ENCODE measurements around the gene TARS3.
"Not testable (repeated sequence)": the region's sequence is repeated elsewhere in the genome, so short reads cannot be mapped to it uniquely, and the experiment has no call there.

Gene TARS3

DNA sequence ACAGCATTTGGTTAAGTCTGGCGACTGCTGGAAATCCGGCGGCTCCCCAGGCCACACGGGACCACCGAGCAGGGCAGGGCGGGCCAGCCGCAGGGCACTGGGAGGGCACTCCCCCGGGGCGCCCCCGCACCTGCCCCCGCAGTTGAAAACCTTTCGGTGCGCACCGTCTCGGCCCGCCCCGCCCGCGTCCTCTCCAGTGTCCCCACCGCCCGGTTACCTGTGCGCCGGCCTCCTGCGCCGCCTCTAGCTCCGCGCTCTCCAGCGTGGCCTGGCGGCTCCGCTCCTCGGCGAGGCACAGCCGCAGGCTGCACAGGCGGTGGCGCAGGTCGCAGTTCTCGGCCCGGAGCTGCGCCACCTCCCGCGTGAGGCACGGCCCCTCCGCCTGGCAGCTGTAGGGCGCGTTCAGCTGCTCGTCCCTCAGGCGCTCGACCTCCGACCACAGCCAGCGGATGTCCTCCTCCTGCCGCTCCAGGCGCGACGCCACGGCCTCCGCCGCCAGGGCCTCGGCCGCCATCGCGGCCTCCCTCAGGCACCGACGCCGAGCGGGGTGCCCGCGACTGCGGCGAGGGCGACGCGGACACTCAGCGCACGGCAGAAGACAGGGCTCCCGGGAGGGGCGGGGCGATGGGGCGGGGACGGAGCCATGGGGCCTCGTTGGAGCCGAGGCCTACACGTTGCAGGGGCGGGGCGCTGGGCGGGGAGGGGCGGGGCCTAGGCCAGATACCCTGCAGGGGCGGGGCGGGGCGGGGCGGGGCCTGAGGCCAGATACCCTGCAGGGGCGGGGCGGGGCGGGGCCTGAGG is at the start of gene TARS3:
TARS3 (minus strand) TSS at position 600 of the 801 bp plus-strand sequence; CDS start at position 514, 86 bp downstream.
- Histone ChIP-seq H3K27me3 (ENCODE audit: insufficient read depth, low read length) (no peaks in the 10 kb centered on the region), H3K27ac (ENCODE audit: low read depth, low read length) (peak within 1 kb of the TSS; percentile 40; the same call in 1 of the 2 replicates), H3K79me2 (ENCODE audit: control insufficient read depth, insufficient read depth, low read length, unreplicated experiment) (no peaks in the 10 kb centered on the region), H3K4me1 (ENCODE audit: control insufficient read depth, insufficient read depth, low read length, unreplicated experiment) (no peaks in the 10 kb centered on the region), H2AFZ (ENCODE audit: low read length, unreplicated experiment) (peak within 1 kb of the TSS; percentile 26), H3K36me3 (ENCODE audit: insufficient read depth, low read length) (peaks cover 13% of the 10 kb centered on the region), H3K4me3 (ENCODE audit: low read depth, low read length) (peak within 1 kb of the TSS; percentile 96)

GRCh38 chr15:101773496-101774100 is 49.3 kb upstream of the TARS3 start:
- Histone ChIP-seq H3K4me3 (ENCODE audit: low read depth, low read length) (no peak overlapping the region), H3K4me1 (ENCODE audit: control insufficient read depth, insufficient read depth, low read length, unreplicated experiment) (no peaks in the 10 kb centered on the region), H2AFZ (ENCODE audit: low read length, unreplicated experiment) (no peak overlapping the region), H3K36me3 (ENCODE audit: insufficient read depth, low read length) (no peaks in the 10 kb centered on the region), H3K79me2 (ENCODE audit: control insufficient read depth, insufficient read depth, low read length, unreplicated experiment) (no peaks in the 10 kb centered on the region), H3K27ac (ENCODE audit: low read depth, low read length) (no peak overlapping the region), H3K27me3 (ENCODE audit: insufficient read depth, low read length) (no peaks in the 10 kb centered on the region)

DNA sequence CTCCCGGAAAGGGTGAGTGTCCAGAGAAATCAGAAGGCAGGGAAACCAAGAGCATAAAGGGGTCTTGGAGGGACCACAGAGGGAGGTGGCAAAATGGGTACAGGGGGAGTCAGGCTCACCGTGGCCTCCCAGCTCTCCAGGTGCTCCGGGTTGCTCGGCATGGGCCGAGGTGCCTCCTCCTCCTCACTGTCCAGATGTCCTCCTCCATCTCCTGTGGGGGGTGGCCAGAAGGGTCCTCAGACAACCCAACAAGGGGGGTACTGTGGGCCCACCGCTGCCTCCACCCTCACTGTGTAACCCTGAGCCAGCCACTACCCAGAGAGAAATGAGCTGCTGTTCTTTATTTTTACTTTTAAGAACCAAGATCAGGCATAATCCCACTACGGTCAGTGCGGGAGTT is 48.6 kb upstream of the TARS3 start:
- Histone ChIP-seq H3K4me1 (ENCODE audit: control insufficient read depth, insufficient read depth, low read length, unreplicated experiment) (no peaks in the 10 kb centered on the region), H3K27ac (ENCODE audit: low read depth, low read length) (no peak overlapping the region), H3K79me2 (ENCODE audit: control insufficient read depth, insufficient read depth, low read length, unreplicated experiment) (no peaks in the 10 kb centered on the region), H3K36me3 (ENCODE audit: insufficient read depth, low read length) (no peaks in the 10 kb centered on the region), H3K27me3 (ENCODE audit: insufficient read depth, low read length) (no peaks in the 10 kb centered on the region), H3K4me3 (ENCODE audit: low read depth, low read length) (no peak overlapping the region), H2AFZ (ENCODE audit: low read length, unreplicated experiment) (no peak overlapping the region)

DNA sequence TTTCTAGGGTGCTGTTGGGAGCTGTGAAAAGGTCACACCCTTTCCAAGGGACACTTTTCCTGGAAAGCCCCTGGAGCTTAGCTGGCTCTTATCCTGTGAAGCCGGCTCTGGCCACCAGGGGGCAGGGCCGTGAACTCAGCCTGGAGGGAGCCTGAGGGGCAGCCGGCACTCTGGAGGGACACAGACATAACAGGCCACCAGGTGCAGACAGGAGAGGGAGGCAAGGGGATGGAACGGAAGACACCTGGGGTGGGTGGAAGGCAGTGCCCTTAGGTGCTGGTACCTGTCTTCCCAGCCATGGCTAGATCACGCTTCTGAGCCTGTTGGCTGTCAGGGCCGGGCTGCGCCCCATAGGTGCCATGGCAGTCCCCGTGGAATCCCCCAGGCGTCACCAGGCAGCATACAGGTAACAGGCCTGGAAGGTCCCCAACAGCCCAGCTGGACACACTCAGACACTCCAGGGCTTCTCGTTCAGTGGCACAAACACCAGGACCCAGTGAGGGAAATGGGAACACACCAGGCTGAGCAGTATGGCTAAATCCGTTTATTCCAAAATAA is 42.9 kb upstream of the TARS3 start:
- not testable (repeated sequence) for H3K27ac ChIP-seq (ENCODE audit: low read depth, low read length); H3K4me1 ChIP-seq (ENCODE audit: control insufficient read depth, insufficient read depth, low read length, unreplicated experiment); H3K4me3 ChIP-seq (ENCODE audit: low read depth, low read length); H3K79me2 ChIP-seq (ENCODE audit: control insufficient read depth, insufficient read depth, low read length, unreplicated experiment); H2AFZ ChIP-seq (ENCODE audit: low read length, unreplicated experiment); H3K36me3 ChIP-seq (ENCODE audit: insufficient read depth, low read length); H3K27me3 ChIP-seq (ENCODE audit: insufficient read depth, low read length)

GRCh38 chr15:101765772-101766456 is 41.6 kb upstream of the TARS3 start:
- no peaks in the 10 kb centered on the region for H3K4me1 ChIP-seq (ENCODE audit: control insufficient read depth, insufficient read depth, low read length, unreplicated experiment)
- H3K79me2 ChIP-seq (ENCODE audit: control insufficient read depth, insufficient read depth, low read length, unreplicated experiment): no peaks in the 10 kb centered on the region
- H3K27ac ChIP-seq (ENCODE audit: low read depth, low read length): no peak overlapping the region

GRCh38 chr15:101765340-101765671 is 41.0 kb upstream of the TARS3 start:
- H3K79me2 ChIP-seq (ENCODE audit: control insufficient read depth, insufficient read depth, low read length, unreplicated experiment); H3K27me3 ChIP-seq (ENCODE audit: insufficient read depth, low read length); H2AFZ ChIP-seq (ENCODE audit: low read length, unreplicated experiment); H3K4me1 ChIP-seq (ENCODE audit: control insufficient read depth, insufficient read depth, low read length, unreplicated experiment); H3K27ac ChIP-seq (ENCODE audit: low read depth, low read length); H3K36me3 ChIP-seq (ENCODE audit: insufficient read depth, low read length); H3K4me3 ChIP-seq (ENCODE audit: low read depth, low read length): not testable (repeated sequence)

More at GRCh38 chr15:101765772-101766456, 41.6 kb upstream of the TARS3 start:
- Histone ChIP-seq H3K36me3 (ENCODE audit: insufficient read depth, low read length) (no peaks in the 10 kb centered on the region), H2AFZ (ENCODE audit: low read length, unreplicated experiment) (no peak overlapping the region), H3K27me3 (ENCODE audit: insufficient read depth, low read length) (no peaks in the 10 kb centered on the region), H3K4me3 (ENCODE audit: low read depth, low read length) (no peak overlapping the region)

DNA sequence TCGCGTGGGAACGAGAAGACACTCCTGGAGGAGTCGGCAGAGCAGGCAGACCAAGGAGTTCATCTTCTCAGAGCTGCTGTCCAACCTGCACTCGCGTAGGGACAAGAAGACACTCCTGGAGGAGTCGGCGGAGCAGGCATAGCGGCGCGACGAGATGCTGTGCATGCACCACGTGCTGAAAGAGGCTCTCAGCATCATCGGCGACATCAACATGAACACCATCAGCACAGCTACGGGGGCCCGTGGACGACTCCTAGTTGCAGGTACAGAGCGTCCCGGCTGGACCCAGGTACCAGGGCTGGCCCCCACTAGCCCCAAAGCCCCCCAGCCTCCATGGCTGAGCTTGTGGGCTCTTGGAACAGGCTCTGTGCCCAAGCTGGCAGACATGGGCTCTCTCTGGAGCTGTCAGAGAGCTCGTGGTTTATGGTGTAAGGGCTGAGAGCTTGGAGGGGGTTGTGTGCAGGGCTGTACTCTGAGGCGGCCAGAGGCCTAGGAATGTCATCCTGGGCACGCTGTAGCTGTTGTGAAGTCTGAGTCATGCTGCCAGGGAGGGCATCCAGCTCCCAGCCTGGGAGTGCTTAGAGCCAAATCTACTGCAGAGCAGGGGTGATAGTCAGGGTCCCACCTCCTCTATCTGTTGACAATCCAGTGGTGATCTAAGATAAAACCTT is 40.5 kb upstream of the TARS3 start:
- H3K4me3 ChIP-seq (ENCODE audit: low read depth, low read length); H3K79me2 ChIP-seq (ENCODE audit: control insufficient read depth, insufficient read depth, low read length, unreplicated experiment); H2AFZ ChIP-seq (ENCODE audit: low read length, unreplicated experiment); H3K4me1 ChIP-seq (ENCODE audit: control insufficient read depth, insufficient read depth, low read length, unreplicated experiment); H3K36me3 ChIP-seq (ENCODE audit: insufficient read depth, low read length); H3K27me3 ChIP-seq (ENCODE audit: insufficient read depth, low read length); H3K27ac ChIP-seq (ENCODE audit: low read depth, low read length): not testable (repeated sequence)

DNA sequence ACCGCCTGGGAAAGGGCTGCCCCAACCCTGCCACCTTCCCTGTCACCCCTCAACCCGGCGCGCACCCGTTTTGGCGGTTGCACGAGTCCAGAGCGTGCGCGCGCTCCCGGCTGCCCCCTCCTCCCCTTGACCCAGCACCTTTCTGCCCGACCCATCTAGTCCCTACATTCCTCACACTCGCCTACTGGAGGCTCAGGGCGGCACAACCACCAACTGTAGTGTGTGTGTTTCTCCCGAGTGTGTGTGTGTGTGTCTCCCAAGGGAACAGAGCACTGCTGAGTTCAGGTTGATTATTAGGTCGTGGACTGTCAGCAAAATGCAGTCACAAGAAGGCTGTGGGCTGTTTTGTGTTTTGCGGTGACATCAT is 22.4 kb upstream of the TARS3 start:
- H3K36me3 ChIP-seq (ENCODE audit: insufficient read depth, low read length); H3K27me3 ChIP-seq (ENCODE audit: insufficient read depth, low read length); H3K4me1 ChIP-seq (ENCODE audit: control insufficient read depth, insufficient read depth, low read length, unreplicated experiment); H2AFZ ChIP-seq (ENCODE audit: low read length, unreplicated experiment); H3K27ac ChIP-seq (ENCODE audit: low read depth, low read length); H3K79me2 ChIP-seq (ENCODE audit: control insufficient read depth, insufficient read depth, low read length, unreplicated experiment); H3K4me3 ChIP-seq (ENCODE audit: low read depth, low read length): not testable (repeated sequence)

DNA sequence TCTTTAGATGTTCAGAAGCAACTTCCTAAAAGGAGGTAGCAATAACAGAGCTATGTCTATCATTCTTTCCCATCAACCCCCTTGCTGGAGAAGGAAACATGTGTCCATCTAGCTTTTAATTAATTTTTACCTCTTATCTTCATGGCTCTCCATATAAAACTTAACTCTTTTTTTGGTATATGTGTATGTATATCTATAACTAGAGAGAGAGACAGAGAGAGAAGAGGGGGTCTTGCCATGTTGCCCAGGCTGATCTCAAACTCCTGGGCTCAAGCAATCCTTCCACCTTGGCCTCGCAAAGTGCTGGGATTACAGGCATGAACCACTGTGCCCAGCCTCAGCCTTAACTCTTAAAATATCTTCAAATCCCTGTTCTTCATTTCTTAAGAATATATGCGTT is 10.6 kb upstream of the TARS3 start:
- H3K4me3 ChIP-seq (ENCODE audit: low read depth, low read length); H3K27me3 ChIP-seq (ENCODE audit: insufficient read depth, low read length); H3K36me3 ChIP-seq (ENCODE audit: insufficient read depth, low read length); H3K79me2 ChIP-seq (ENCODE audit: control insufficient read depth, insufficient read depth, low read length, unreplicated experiment); H3K4me1 ChIP-seq (ENCODE audit: control insufficient read depth, insufficient read depth, low read length, unreplicated experiment); H2AFZ ChIP-seq (ENCODE audit: low read length, unreplicated experiment); H3K27ac ChIP-seq (ENCODE audit: low read depth, low read length): not testable (repeated sequence)

DNA sequence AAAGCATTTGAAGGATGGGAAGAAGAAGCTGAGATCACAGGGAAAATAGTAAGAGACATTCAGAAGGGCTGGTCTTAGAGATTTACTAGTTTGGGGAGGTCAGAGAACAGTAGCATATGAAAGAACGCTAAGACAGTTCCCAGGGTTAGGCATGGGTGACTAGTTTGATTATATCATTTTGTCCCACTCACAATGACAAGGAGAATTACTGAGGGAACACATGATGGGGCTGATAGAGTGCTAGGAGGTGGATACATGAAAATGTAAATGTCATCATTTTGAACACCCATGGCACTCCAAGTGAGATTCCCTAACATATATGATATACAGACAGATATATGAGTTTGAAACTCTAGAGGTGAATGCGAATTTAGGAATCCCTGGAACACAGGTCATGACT is 9.3 kb upstream of the TARS3 start:
- Histone ChIP-seq H3K27me3 (ENCODE audit: insufficient read depth, low read length) (no peaks in the 10 kb centered on the region), H3K4me3 (ENCODE audit: low read depth, low read length) (no peak overlapping the region), H3K4me1 (ENCODE audit: control insufficient read depth, insufficient read depth, low read length, unreplicated experiment) (no peaks in the 10 kb centered on the region), H3K27ac (ENCODE audit: low read depth, low read length) (no peak overlapping the region), H3K79me2 (ENCODE audit: control insufficient read depth, insufficient read depth, low read length, unreplicated experiment) (no peaks in the 10 kb centered on the region), H3K36me3 (ENCODE audit: insufficient read depth, low read length) (no peaks in the 10 kb centered on the region), H2AFZ (ENCODE audit: low read length, unreplicated experiment) (no peak overlapping the region)
